Retinal pigment epithelial cell (primary cell): ENCODE measurements around the gene PAX3.

Experiments used
- DNase-seq: peaks from one replicate; pipeline ENCODE4 v3.0.0-alpha.2; 2010; ENCODE audit warnings: low read depth
- H3K4me3 ChIP-seq: 2 replicates; pipeline ENCODE4 v1.5.1; 2011; ENCODE audit warnings: mild to moderate bottlenecking, low read length, control low read depth, moderate library complexity
- CTCF ChIP-seq: conservative IDR thresholded peaks from 2 replicates; pipeline ENCODE4 v1.5.1; 2011; ENCODE audit warnings: low read depth, low read length, control low read depth, inconsistent platforms

Gene PAX3

GRCh38 chr2:222298311-222299150, at the start of gene PAX3:
TSS of gene PAX3 (minus strand) at chr2:222298998. CDS start at chr2:222298615, 383 bp downstream.
- H3K4me3 ChIP-seq = no peak within 1 kb of the TSS
- no peak for DNase-seq
- no peak for TF ChIP-seq CTCF

- no peak for DNase-seq
- TF ChIP-seq CTCF = no peak
- H3K4me3 ChIP-seq = no peak overlapping the region
Measured at GRCh38 chr2:222341331-222341730, 42.5 kb upstream of the PAX3 start.

DNA sequence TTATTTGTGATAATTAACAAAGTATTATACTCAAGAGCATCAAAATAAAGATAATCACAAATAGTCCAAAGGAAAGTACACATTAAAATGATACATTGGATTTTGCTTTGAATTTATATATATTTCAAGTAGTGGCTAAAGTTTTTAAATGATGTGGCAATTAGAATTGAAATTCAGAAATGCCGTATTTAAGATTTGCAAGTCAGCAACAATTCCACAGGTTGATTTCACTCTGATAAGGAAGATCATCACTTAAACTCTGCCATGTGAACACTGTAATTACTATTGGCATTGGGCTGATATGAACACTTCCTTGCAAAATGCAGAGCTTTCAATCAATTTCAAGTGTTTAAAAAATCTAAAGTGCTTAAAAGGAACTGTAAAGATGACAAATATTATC, 39.6 kb upstream of the PAX3 start:
- H3K4me3 ChIP-seq = no peak overlapping the region
- no peak for TF ChIP-seq CTCF
- DNase-seq = no peak

DNA sequence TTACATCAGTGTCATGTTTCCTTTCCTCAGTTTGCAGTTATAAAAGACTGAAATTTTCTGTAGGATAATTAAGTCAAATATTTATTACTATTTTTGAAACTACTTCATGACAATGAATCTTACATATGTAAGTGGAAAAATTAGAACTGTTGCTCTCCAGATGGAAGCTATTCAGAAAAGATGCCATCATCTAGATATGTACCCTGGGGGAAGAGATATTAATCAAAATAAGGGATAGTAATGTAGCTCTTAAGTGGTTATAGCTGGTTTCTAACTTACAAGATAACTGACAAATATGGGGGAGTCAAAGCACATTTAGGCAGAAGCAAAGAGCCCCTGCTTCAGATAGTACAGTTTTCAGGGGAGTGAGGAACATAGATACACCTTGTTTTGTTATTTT, 38.1 kb upstream of the PAX3 start:
- DNase-seq = no peak
- H3K4me3 ChIP-seq = no peak overlapping the region
- TF ChIP-seq CTCF = no peak

- TF ChIP-seq CTCF = no peak
- H3K4me3 ChIP-seq = no peak overlapping the region
- no peak for DNase-seq
Measured at GRCh38 chr2:222336442-222336841, 37.6 kb upstream of the PAX3 start.

DNA sequence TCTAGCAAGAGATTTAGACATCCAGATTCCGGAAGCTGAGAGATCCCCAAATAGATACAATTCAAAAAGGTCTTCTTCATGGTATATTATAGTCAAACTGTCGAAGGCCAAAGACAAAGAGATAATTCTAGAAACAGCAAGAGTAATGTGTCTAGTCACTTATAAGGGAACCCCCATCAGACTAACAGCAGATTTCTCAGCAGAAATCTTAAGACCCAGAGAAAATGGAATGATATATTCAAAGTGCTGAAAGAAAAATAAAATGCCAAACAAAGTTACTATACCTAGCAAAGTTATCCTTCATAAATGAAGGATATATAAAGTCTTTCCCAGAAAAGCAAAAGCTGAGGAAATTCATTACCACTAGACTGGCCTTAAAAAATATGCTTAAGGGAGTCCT, 36.1 kb upstream of the PAX3 start:
- TF ChIP-seq CTCF = no peak
- H3K4me3 ChIP-seq = no peak overlapping the region
- DNase-seq = no peak

DNA sequence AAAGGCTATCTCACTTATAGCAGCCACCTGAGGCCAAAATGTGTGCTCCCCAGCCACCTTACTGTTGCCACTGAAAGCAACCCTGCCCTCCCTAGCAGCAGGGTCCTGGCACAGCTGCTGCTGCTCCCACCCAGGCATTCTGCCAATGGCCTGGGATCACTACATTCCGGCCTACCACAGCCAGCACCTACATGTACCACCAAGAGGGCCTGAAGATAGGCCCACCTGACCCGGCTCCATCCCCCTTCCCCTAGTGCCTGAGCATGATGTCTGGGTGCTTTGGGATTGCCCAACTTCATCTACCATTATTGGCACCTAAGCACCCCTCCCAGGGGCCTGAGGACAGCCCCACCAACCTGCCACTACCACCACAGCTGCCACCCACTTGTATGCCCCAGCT, 34.6 kb upstream of the PAX3 start:
- TF ChIP-seq CTCF = no peak
- no peak for DNase-seq
- H3K4me3 ChIP-seq = no peak overlapping the region
